AG09309 (cell line): ENCODE measurements around the gene ABCB4.
A peak's percentile ranks its signal among the peaks of the same experiment; 100 is the strongest.

Source experiments
- DNase-seq: peaks from one replicate; pipeline ENCODE4 v3.0.0-alpha.2; 2010; ENCODE audit warnings: low read depth
- H3K4me3 ChIP-seq: 2 replicates; pipeline ENCODE4 v1.5.1; 2011; ENCODE audit warnings: mild to moderate bottlenecking, low read depth, low read length, moderate library complexity; ENCODE audit not compliant: control insufficient read depth
- TF ChIP-seq, protein P1 (sequence below): IDR thresholded peaks from 2 replicates; pipeline ENCODE4 v1.5.1; 2011; ENCODE audit warnings: mild to moderate bottlenecking, low read depth, low read length, inconsistent platforms; ENCODE audit not compliant: insufficient read depth, control insufficient read depth; ENCODE audit errors: missing control alignments

ABCB4 gene

DNA sequence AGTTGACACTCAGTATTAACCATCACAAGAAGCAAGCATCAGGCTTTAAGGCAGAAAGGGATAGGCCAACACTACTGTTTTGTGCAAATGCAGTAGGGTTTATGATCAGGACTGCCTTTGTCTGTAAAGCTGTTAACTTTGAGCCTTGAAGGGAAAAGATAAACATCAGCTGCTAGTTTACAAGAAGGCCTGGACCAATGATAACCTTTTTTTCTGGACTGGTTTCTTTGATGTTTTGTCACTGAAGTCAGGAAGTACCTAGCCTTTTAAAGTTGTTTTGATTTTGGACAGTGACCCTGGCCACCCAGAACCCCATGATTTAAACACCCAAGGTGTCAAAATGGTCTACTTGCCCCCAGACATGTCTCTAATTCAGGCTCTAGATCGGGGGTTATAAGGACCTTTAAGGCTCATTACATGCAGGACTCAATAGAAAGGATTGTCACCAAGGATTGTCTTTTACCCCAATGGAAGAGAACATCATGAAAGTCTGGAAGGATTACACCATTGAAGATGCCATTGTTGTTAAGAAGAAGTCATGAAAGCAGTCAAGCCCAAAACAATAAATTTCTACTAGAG lies 79.9 kb downstream of the ABCB4 start:
- DNase-seq: no peak
- H3K4me3 ChIP-seq: no peak overlapping the region

DNA sequence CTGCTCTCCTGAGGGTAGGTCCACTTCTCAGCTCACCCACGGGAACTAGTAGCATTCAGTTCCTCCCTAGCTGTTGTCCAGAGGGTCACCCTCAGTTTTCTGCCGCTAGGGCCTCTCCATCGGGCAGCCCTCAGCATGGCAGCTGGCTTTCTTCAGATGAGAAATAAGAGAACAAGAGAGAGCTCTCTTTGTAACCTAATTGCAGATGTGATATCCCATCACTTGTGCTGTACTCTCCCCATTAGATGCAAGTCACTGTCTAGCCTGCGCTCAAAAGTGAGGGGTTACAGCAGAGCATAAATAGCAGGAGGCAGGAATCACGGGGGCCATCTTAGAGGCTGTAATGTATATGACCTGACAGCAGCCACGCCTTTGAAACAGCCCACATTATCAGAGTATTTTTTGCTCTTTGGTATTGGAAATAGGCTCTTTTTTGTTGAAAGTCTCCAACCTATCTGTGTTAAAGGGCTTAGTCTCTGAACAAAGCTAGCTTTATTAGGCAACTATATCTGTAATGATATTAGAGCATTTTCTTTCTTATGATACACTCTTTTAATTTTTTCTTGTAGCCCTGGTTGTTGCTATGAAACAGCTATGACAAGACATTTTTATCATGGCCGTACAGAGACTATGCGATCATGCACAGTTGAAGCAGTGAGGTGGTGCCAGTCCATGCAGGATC lies 84.3 kb downstream of the ABCB4 start:
- TF ChIP-seq, protein P1, sequence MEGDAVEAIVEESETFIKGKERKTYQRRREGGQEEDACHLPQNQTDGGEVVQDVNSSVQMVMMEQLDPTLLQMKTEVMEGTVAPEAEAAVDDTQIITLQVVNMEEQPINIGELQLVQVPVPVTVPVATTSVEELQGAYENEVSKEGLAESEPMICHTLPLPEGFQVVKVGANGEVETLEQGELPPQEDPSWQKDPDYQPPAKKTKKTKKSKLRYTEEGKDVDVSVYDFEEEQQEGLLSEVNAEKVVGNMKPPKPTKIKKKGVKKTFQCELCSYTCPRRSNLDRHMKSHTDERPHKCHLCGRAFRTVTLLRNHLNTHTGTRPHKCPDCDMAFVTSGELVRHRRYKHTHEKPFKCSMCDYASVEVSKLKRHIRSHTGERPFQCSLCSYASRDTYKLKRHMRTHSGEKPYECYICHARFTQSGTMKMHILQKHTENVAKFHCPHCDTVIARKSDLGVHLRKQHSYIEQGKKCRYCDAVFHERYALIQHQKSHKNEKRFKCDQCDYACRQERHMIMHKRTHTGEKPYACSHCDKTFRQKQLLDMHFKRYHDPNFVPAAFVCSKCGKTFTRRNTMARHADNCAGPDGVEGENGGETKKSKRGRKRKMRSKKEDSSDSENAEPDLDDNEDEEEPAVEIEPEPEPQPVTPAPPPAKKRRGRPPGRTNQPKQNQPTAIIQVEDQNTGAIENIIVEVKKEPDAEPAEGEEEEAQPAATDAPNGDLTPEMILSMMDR: no peak
- no peak overlapping the region for H3K4me3 ChIP-seq
- no peak for DNase-seq

More for the DNA sequence above, 79.9 kb downstream of the ABCB4 start:
- TF ChIP-seq, protein P1: no peak

DNA sequence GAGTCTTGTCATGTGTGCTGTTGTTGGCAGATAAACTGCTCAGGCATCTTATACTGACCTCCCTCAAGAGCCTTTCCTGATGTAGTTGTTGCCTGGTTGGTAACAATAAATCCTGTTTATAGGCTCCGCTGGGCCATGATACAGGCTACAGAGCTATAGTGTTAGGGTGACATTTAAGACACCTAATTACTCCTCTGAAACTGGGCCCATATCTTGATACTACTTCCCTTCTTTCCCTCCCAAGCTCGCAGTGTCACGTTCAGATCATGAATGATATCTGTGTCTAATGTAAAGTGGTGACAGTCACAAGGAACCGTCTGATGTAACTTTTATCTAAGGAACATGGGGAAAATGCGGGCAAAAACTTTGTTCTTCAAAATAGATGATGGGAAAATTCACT lies 94.6 kb downstream of the ABCB4 start:
- no peak for DNase-seq
- TF ChIP-seq, protein P1: no peak
- H3K4me3 ChIP-seq: no peak overlapping the region

DNA sequence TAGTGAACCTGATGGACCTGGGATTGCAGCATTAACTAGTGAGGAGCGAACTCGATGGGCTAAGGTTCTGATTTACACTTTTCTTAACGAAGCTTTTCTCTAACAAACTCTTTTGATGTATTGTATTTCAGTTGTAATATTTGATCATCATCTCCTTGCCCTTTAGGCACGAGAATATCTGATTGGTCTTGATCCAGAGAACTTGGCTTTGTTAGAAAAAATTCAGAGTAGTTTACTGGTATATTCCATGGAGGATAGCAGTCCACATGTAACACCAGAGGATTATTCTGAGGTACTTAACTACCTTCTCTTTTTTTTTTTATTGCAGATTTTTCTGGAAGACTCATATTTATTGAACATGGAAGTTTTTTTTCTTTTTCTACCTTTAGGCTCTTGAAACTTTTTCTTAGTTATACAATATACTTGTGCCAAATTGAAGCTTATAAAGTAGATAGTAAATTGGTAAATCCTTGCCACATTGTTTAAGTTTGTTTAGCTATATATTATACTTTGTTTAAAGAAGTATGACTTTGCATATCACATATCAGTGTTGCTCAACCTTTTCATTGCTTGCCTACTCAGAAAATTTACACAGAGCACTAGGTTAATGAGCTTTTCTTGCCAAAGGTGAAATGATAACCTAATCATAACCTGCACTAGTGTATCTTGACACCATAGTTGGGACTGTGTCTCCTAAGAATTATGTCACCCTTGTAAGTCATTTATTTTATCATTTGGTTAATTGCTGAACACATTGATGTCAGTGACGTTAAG lies 99.6 kb downstream of the ABCB4 start:
- TF ChIP-seq, protein P1: no peak
- no peak overlapping the region for H3K4me3 ChIP-seq
- DNase-seq: no peak

DNA sequence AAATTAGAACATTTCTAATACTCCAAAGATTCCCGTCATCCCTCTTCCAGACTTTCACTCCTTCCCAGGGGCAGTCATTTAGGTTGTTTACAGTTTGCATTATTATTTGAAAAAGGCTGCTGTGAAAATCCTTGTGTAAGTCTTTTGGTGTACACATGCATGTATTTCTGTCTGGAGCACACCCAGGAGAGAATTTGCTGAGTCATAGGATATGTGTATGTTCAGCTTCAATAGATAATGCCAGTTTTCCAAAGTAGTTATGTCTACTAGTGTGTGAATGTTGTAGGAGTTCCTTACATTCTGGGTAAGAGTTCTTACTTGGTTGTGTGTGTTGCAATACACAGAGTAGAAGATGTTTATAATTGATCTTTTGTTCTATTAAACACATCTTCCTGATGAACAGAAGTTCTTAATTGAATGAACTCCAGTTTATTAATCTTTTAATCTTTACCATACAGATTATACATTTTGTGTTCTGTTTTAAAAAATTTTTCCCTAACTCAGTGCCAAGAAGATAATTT lies 104.8 kb downstream of the ABCB4 start:
- TF ChIP-seq, protein P1: no peak
- peak; percentile 1 for DNase-seq

DNA sequence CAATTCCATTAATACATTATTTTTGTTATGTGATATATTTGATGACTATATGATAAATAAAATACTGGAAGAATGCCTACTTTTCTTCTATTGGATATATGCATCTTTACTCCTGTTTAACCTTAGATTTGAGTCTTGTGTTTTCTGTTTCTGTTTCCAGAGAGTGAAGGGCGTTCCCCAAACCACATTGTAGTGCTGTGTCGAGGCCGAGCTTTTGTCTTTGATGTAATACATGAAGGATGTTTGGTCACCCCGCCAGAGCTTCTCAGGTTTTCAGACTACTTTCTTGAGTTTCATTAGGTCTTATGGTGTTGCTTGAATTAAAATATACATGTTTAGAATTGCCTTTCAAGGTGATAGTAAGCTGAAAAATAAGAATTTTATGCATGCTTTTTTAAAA lies 106.3 kb downstream of the ABCB4 start:
- no peak overlapping the region for H3K4me3 ChIP-seq
- DNase-seq: no peak
- TF ChIP-seq, protein P1: no peak

More for the DNA sequence above, 104.8 kb downstream of the ABCB4 start:
- no peak overlapping the region for H3K4me3 ChIP-seq
